ENCODE measurements around the gene BMPR1A.

DNA sequence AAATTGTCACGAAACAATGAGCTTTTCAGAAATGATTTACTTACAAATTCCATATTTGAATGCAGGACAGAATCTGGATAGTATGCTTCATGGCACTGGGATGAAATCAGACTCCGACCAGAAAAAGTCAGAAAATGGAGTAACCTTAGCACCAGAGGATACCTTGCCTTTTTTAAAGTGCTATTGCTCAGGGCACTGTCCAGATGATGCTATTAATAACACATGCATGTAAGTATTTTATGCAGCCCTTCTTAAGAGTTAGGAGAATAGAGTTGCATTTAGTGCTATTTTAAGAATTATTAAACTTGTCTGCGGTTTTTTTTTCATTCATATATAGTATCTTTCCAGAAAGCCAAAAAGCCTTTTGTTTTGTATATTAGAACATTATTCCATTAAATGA lies 133.6 kb downstream of the BMPR1A start:
- TF ChIP-seq, protein P1, sequence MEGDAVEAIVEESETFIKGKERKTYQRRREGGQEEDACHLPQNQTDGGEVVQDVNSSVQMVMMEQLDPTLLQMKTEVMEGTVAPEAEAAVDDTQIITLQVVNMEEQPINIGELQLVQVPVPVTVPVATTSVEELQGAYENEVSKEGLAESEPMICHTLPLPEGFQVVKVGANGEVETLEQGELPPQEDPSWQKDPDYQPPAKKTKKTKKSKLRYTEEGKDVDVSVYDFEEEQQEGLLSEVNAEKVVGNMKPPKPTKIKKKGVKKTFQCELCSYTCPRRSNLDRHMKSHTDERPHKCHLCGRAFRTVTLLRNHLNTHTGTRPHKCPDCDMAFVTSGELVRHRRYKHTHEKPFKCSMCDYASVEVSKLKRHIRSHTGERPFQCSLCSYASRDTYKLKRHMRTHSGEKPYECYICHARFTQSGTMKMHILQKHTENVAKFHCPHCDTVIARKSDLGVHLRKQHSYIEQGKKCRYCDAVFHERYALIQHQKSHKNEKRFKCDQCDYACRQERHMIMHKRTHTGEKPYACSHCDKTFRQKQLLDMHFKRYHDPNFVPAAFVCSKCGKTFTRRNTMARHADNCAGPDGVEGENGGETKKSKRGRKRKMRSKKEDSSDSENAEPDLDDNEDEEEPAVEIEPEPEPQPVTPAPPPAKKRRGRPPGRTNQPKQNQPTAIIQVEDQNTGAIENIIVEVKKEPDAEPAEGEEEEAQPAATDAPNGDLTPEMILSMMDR (IDR thresholded peaks at IDR 0.05): no peak
- no peak for TF ChIP-seq POLR2AphosphoS5 (IDR thresholded peaks at IDR 0.05)
- no peak for TF ChIP-seq EP300 (IDR thresholded peaks at IDR 0.05)
- TF ChIP-seq POLR2A (IDR thresholded peaks at IDR 0.05): no peak
